ENCODE results near the gene LHFPL2.

- no peak for TF ChIP-seq USF1 (CRISPR knock-in tag; IDR thresholded peaks at IDR 0.05)
- TF ChIP-seq THRAP3 (IDR thresholded peaks at IDR 0.05; ENCODE audit: borderline replicate concordance): no peak
- TF ChIP-seq BHLHE40 (IDR thresholded peaks at IDR 0.05; ENCODE audit: low read length): no peak
- TF ChIP-seq ZFP36 (IDR thresholded peaks at IDR 0.05; ENCODE audit: low read depth, low read length, partially characterized antibody): no peak
- TF ChIP-seq ZNF143 (CRISPR knock-in tag; IDR thresholded peaks at IDR 0.05): no peak
- TF ChIP-seq ZNF175 (CRISPR knock-in tag; IDR thresholded peaks at IDR 0.05; ENCODE audit: low read depth): no peak
- no peak for TF ChIP-seq HINFP (tag; conservative IDR thresholded peaks at IDR 0.05; ENCODE audit: low read depth)
Observed at GRCh38 chr5:78670701-78671269, 22.2 kb upstream of the LHFPL2 start.

All from K562 (cell line).